Osteocyte (in vitro differentiated cells): Measurements from ENCODE around the gene KRT7. TPM values are rescaled to one million over a fixed set of nuclear protein-coding genes. Genes with fewer than 3 reads are reported as not detected.

Source experiments
- DNase-seq: peaks from one replicate; pipeline ENCODE4 v3.0.0; 2021; ENCODE audit warnings: mixed read lengths; ENCODE audit not compliant: unreplicated experiment; ENCODE audit errors: extremely low spot score
- H3K27ac Mint-ChIP-seq: one replicate; pipeline ENCODE4 v1.8.0; 2021; ENCODE audit warnings: mild to moderate bottlenecking, mixed read lengths; ENCODE audit not compliant: unreplicated experiment
- H3K27me3 Mint-ChIP-seq: one replicate; pipeline ENCODE4 v1.8.0; 2021; ENCODE audit warnings: mixed read lengths; ENCODE audit not compliant: unreplicated experiment
- H3K36me3 Mint-ChIP-seq: one replicate; pipeline ENCODE4 v1.8.0; 2021; ENCODE audit warnings: mixed read lengths; ENCODE audit not compliant: unreplicated experiment
- H3K4me1 Mint-ChIP-seq: one replicate; pipeline ENCODE4 v1.8.0; 2021; ENCODE audit warnings: mixed read lengths; ENCODE audit not compliant: unreplicated experiment
- H3K4me3 Mint-ChIP-seq: one replicate; pipeline ENCODE4 v1.8.0; 2021; ENCODE audit warnings: mild to moderate bottlenecking, moderate library complexity, mixed read lengths; ENCODE audit not compliant: unreplicated experiment
- H3K9me3 Mint-ChIP-seq: one replicate; pipeline ENCODE4 v1.8.0; 2021; ENCODE audit warnings: mixed read lengths; ENCODE audit not compliant: unreplicated experiment
- CTCF ChIP-seq: fragments of 200-600 bp; sonication (generic); IDR thresholded peaks from 2 replicates; pipeline ENCODE4 v1.5.0; 2021; ENCODE audit warnings: antibody characterized with exemption, mild to moderate bottlenecking, moderate library complexity
- total RNA-seq: library from RNA; stranded (reverse); gene quantifications from 2 replicates; pipeline ENCODE4 v1.2.1, GENCODE V29; 2021

The KRT7 gene
- total RNA-seq, 1 donor from 2014 or later = 168 TPM

- no peaks in the 10 kb centered on the region for H3K27me3 Mint-ChIP-seq
- no peaks in the 10 kb centered on the region for H3K9me3 Mint-ChIP-seq
- H3K4me3 Mint-ChIP-seq = no peak overlapping the region
- H3K27ac Mint-ChIP-seq = peak overlapping the region; percentile 95
- H3K36me3 Mint-ChIP-seq = no peaks in the 10 kb centered on the region
- DNase-seq = no peak
- no peak for TF ChIP-seq CTCF
- H3K4me1 Mint-ChIP-seq = peaks cover 66% of the 10 kb centered on the region
Observed at GRCh38 chr12:52243259-52243855, 10.3 kb downstream of the KRT7 start.

DNA sequence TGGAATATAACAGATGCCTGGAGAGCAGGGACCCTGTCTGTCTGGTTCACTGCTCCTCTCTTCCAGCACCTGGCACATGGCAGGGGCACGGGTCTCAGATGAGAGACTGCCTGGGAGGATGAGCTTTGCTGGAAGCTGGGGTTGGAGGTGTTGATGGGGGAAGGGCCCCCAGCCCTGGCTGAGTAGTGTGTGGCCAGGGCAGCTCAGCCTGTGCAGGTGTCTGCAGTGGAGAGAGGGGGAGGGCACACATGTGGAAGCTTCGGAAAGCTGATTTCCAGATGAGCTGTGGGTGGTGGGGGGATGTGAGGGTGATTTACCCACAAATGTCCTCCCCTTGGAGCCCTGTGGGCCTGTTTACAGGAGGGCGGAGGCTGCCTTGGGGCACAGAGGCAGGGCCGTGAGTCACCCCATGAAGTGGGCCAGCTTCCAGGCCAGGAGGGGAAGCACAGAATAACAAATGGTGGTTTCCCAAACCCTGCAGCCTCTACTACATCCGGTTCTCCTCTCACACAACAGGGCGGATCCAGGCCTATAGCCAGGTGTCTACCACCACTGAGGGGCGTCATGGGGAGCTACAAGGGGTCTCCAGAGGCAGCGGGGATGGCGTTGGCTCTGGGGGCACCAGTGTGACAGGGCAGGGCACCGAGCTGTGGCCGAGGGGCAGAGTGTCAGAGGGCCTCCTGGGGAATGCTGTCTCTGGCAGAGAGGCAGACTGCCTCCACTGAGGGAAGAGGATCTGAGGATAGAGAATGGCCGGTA lies 11.0 kb downstream of the KRT7 start:
- Mint-ChIP-seq H3K36me3 (no peaks in the 10 kb centered on the region), H3K27me3 (no peaks in the 10 kb centered on the region), H3K4me3 (peak overlapping the region; percentile 20), H3K27ac (peak overlapping the region; percentile 95), H3K9me3 (no peaks in the 10 kb centered on the region), H3K4me1 (peaks cover 67% of the 10 kb centered on the region)
- no peak for TF ChIP-seq CTCF
- peak; percentile 89 for DNase-seq

- Mint-ChIP-seq H3K27ac (peak overlapping the region; percentile 95), H3K36me3 (no peaks in the 10 kb centered on the region), H3K27me3 (no peaks in the 10 kb centered on the region), H3K4me3 (no peak overlapping the region), H3K4me1 (peaks cover 69% of the 10 kb centered on the region), H3K9me3 (no peaks in the 10 kb centered on the region)
- no peak for TF ChIP-seq CTCF
- no peak for DNase-seq
Observed at GRCh38 chr12:52244615-52244994, 11.6 kb downstream of the KRT7 start.

DNA sequence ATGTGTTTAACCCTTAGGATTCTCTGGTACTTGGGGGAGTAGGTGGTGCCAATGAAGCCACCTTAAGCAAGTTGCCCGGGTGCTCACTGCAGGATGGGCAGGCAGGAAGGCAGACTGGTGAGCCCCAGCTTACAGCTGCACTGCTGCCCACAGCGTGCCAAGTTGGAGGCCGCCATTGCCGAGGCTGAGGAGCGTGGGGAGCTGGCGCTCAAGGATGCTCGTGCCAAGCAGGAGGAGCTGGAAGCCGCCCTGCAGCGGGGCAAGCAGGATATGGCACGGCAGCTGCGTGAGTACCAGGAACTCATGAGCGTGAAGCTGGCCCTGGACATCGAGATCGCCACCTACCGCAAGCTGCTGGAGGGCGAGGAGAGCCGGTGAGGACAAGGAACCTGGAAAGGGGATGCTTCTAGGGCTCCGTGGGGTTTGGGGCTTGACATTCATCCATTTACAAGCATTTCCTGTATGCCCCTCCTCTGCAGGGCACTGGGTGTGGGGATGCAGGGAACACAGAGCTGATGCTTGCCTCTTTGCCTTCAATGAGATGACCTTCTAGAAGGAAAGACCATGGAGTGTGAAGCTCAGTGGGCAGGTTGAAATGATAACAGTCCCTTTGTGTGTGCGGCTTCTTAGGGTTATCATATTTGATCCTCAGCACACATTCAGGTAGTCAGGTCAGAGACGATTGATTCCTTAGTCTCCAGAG lies 12.4 kb downstream of the KRT7 start:
- Mint-ChIP-seq H3K9me3 (no peaks in the 10 kb centered on the region), H3K36me3 (no peaks in the 10 kb centered on the region), H3K27ac (peak overlapping the region; percentile 91), H3K4me1 (peaks cover 72% of the 10 kb centered on the region), H3K4me3 (no peak overlapping the region), H3K27me3 (no peaks in the 10 kb centered on the region)
- no peak for DNase-seq
- no peak for TF ChIP-seq CTCF
